Measurements from ENCODE around the gene TRMT1.

- TF ChIP-seq TEAD4 (IDR thresholded peaks at IDR 0.05; ENCODE audit: low read depth, low read length) (no peak), CTCF (IDR thresholded peaks at IDR 0.05; ENCODE audit: control extremely low read depth in 1 of 3, insufficient read depth in 1 of 3, low read depth in 1 of 3, low read length in 3 of 3) (no peak), POLR2A (IDR thresholded peaks at IDR 0.05; ENCODE audit: control extremely low read depth in 1 of 2, low read depth in 2 of 2, low read length in 2 of 2) (no peak), TAF1 (IDR thresholded peaks at IDR 0.05; ENCODE audit: low read depth, low read length) (no peak), BRCA1 (IDR thresholded peaks at IDR 0.05; ENCODE audit: low read depth, low read length) (no peak), BACH1 (IDR thresholded peaks at IDR 0.05; ENCODE audit: low read length) (no peak)
Observed at GRCh38 chr19:13100031-13100588, 16.4 kb downstream of the TRMT1 start.

All from H1 (cell line).